Kidney (tissue), 14 donors: ENCODE data around the gene CNPY1. TPM values are rescaled to one million over a fixed set of nuclear protein-coding genes. Genes with fewer than 3 reads are reported as not detected.

ENCODE experiments used
- DNase-seq, 5 donors: peaks; one replicate each; pipeline ENCODE4 v3.0.0-alpha.2; 2013 to 2020
- FAIRE-seq: peaks from 2 replicates; lab custom pipeline; 2012; peaks lifted over from hg19 to GRCh38; lab: Jason Lieb, UNC
- H3K27ac ChIP-seq, 2 donors: one replicate each; pipeline ENCODE4 v1.7.0; 2013; ENCODE audit warnings: low read depth in 2 of 2, low read length in 2 of 2, inconsistent platforms in 1 of 2
- H3K27me3 ChIP-seq: one replicate; pipeline ENCODE4 v1.7.1; 2013; ENCODE audit warnings: low read length, inconsistent platforms; ENCODE audit not compliant: control insufficient read depth, insufficient read depth
- H3K36me3 ChIP-seq, 3 donors: one replicate each; pipeline versions ENCODE4 v1.7.0 to v1.7.1; 2013; ENCODE audit warnings: low read length in 3 of 3, control low read depth in 1 of 3, inconsistent platforms in 1 of 3; ENCODE audit not compliant: insufficient read depth in 3 of 3, control insufficient read depth in 2 of 3
- H3K4me1 ChIP-seq, 3 donors: one replicate each; pipeline versions ENCODE4 v1.7.0 to v1.7.1; 2013; ENCODE audit warnings: low read length in 3 of 3, inconsistent platforms in 1 of 3, low read depth in 1 of 3; ENCODE audit not compliant: control insufficient read depth in 2 of 3, insufficient read depth in 2 of 3
- H3K4me3 ChIP-seq, 3 donors: one replicate each; pipeline versions ENCODE4 v1.7.0 to v1.8.1; 2013; ENCODE audit warnings: low read length in 3 of 3, control low read depth in 1 of 3, inconsistent platforms in 1 of 3
- H3K9ac ChIP-seq, 3 donors: one replicate each; pipeline versions ENCODE4 v1.7.0 to v1.7.1; 2013; ENCODE audit warnings: low read length in 3 of 3, control low read depth in 1 of 3, inconsistent platforms in 1 of 3
- H3K9me3 ChIP-seq, 3 donors: one replicate each; pipeline versions ENCODE4 v1.7.0 to v1.7.1; 2013; ENCODE audit warnings: low read length in 3 of 3, control low read depth in 1 of 3, inconsistent platforms in 1 of 3; ENCODE audit not compliant: control insufficient read depth in 2 of 3, insufficient read depth in 1 of 3
- CTCF ChIP-seq: IDR thresholded peaks from 3 replicates; pipeline ENCODE4 v1.5.1; 2012; ENCODE audit warnings: mild to moderate bottlenecking, moderate library complexity, borderline replicate concordance; ENCODE audit not compliant: insufficient read depth; ENCODE audit errors: extremely low read depth
- intact Hi-C: fragments of 100-400 bp; cut with DNase I; formaldehyde crosslinking; loops from one replicate; pipeline ENCODE4 v1.11.1; 2022
- polyA plus RNA-seq: library from polyadenylated mRNA; stranded (reverse); fragments of 350-450 nt; fragmentation: Illumina TruSeq; extraction: RNeasy Lipid Tissue Mini Kit (QIAGEN cat#74804); gene quantifications from one replicate; pipeline ENCODE4 v1.2.3, GENCODE V29; 2014; ENCODE audit warnings: low read depth, low replicate concordance; ENCODE audit not compliant: insufficient read depth
- total RNA-seq: library from RNA; stranded (reverse); fragmentation: NEBNext Ultra II Directional; extraction: Animal tissue kit (Norgen Biotek cat#: 25700); gene quantifications from one replicate; pipeline ENCODE4 v1.2.1, GENCODE V29; 2021
- donor health status: control.
- donor health status: control.
- donor health status: control.
- donor health status: control.
- donor health status: control.
- donor health status: DM: yes; HTN: yes; CAD: no.
- donor health status: Normal renal cell carcinoma (clear cell type).

Gene CNPY1
- total and polyA plus RNA-seq, 2 donors from 2014 or later, result not detected

GRCh38 chr7:155568333-155568660 lies 21.9 kb upstream of the CNPY1 start:
- Histone ChIP-seq H3K9me3 (no peaks in the 10 kb centered on the region), H3K27me3 (no peaks in the 10 kb centered on the region), H3K4me1 (no peaks in the 10 kb centered on the region), H3K36me3 (no peaks in the 10 kb centered on the region), H3K27ac (no peak overlapping the region), H3K9ac (no peak overlapping the region), H3K4me3 (no peak overlapping the region)
- intact Hi-C loops, result no loop called here
- no peak for TF ChIP-seq CTCF
- DNase-seq (no peak), FAIRE-seq (no peak)

- Histone ChIP-seq H3K27ac (no peak overlapping the region), H3K9me3 (no peaks in the 10 kb centered on the region), H3K4me1 (no peaks in the 10 kb centered on the region), H3K4me3 (no peak overlapping the region), H3K27me3 (no peaks in the 10 kb centered on the region), H3K36me3 (no peaks in the 10 kb centered on the region), H3K9ac (no peak overlapping the region)
- no peak for DNase-seq
- TF ChIP-seq CTCF, result no peak
- intact Hi-C loops, result no loop called here
- FAIRE-seq, result no peak
These were observed 21.4 kb upstream of the CNPY1 start for GRCh38 chr7:155567646-155568332.

GRCh38 chr7:155566011-155566836 lies 19.9 kb upstream of the CNPY1 start:
- Histone ChIP-seq H3K27ac (no peak overlapping the region), H3K4me1 (no peaks in the 10 kb centered on the region), H3K27me3 (no peaks in the 10 kb centered on the region), H3K4me3 (no peak overlapping the region), H3K36me3 (no peaks in the 10 kb centered on the region), H3K9me3 (no peaks in the 10 kb centered on the region), H3K9ac (no peak overlapping the region)
- FAIRE-seq (no peak), DNase-seq (no peak)
- TF ChIP-seq CTCF, result no peak
- intact Hi-C loops, result no loop called here
